HepG2 (cell line): ENCODE data around the gene RNASE13. TPM values are rescaled to one million over a fixed set of nuclear protein-coding genes. Genes with fewer than 3 reads are reported as not detected.

Source experiments
- ASH2L ChIP-seq: fragments of 300-600, 200-600 bp; sonication (generic); IDR thresholded peaks from 2 replicates; pipeline ENCODE4 v1.7.0; 2017; ENCODE audit warnings: low read depth, mild to moderate bottlenecking, moderate library complexity, mixed read lengths, low read length; ENCODE audit not compliant: insufficient read length
- ATF3 ChIP-seq: sonication (generic); formaldehyde crosslinking; IDR thresholded peaks from 2 replicates; pipeline ENCODE4 v1.4.0; 2020; ENCODE audit warnings: missing genetic modification reagents
- ATF6 ChIP-seq: sonication (generic); formaldehyde crosslinking; conservative IDR thresholded peaks from 2 replicates; pipeline ENCODE4 v1.4.0; 2020; ENCODE audit warnings: missing genetic modification reagents
- ELF4 ChIP-seq: sonication (generic); formaldehyde crosslinking; IDR thresholded peaks from 2 replicates; pipeline ENCODE4 v1.5.0; 2020; ENCODE audit warnings: missing genetic modification reagents, mild to moderate bottlenecking, moderate library complexity, borderline replicate concordance
- FOXJ3 ChIP-seq: sonication (generic); formaldehyde crosslinking; IDR thresholded peaks from 2 replicates; pipeline ENCODE4 v1.4.0; 2020; ENCODE audit warnings: missing genetic modification reagents, mild to moderate bottlenecking, borderline replicate concordance
- FOXP4 ChIP-seq: sonication (generic); formaldehyde crosslinking; IDR thresholded peaks from 2 replicates; pipeline ENCODE4 v1.4.0; 2020; ENCODE audit warnings: missing genetic modification reagents
- GABPA ChIP-seq, 2 experiments: IDR thresholded peaks; 2 replicates each; pipeline ENCODE4 v1.6.1; 2011 to 2016; ENCODE audit warnings: low read depth in 2 of 2, low read length in 1 of 2, missing biosample characterization in 1 of 2, missing genetic modification characterization in 1 of 2
- HNRNPK ChIP-seq: fragments of 200-400 bp; formaldehyde crosslinking; IDR thresholded peaks from 2 replicates; pipeline ENCODE4 v1.6.1; 2018; ENCODE audit warnings: low read length, low read depth, moderate library complexity, mild to moderate bottlenecking; ENCODE audit not compliant: poor library complexity, severe bottlenecking
- KMT2A ChIP-seq: sonication (generic); formaldehyde crosslinking; IDR thresholded peaks from 2 replicates; pipeline ENCODE4 v1.4.0; 2020; ENCODE audit warnings: missing genetic modification reagents
- MYNN ChIP-seq: sonication (generic); formaldehyde crosslinking; IDR thresholded peaks from 2 replicates; pipeline ENCODE4 v1.4.0; 2020; ENCODE audit warnings: mild to moderate bottlenecking, low read depth, missing genetic modification reagents
- NCOA1 ChIP-seq: sonication (generic); formaldehyde crosslinking; IDR thresholded peaks from 2 replicates; pipeline ENCODE4 v1.9.0; 2021; ENCODE audit warnings: missing genetic modification reagents
- PPARG ChIP-seq: conservative IDR thresholded peaks from 2 replicates; pipeline ENCODE4 v1.6.1; 2016; ENCODE audit warnings: missing biosample characterization, missing genetic modification reagents
- SALL1 ChIP-seq: sonication (generic); formaldehyde crosslinking; IDR thresholded peaks from 2 replicates; pipeline ENCODE4 v1.8.0; 2022; ENCODE audit warnings: mild to moderate bottlenecking, missing genetic modification reagents
- SMAD3 ChIP-seq: sonication (generic); formaldehyde crosslinking; IDR thresholded peaks from 2 replicates; pipeline ENCODE4 v1.4.0; 2020; ENCODE audit warnings: missing genetic modification reagents
- SOX5 ChIP-seq: IDR thresholded peaks from 2 replicates; pipeline ENCODE4 v1.6.1; 2016; ENCODE audit warnings: borderline replicate concordance
- SPEN ChIP-seq: sonication (generic); formaldehyde crosslinking; IDR thresholded peaks from 2 replicates; pipeline ENCODE4 v1.5.1; 2020; ENCODE audit warnings: low read depth, mild to moderate bottlenecking, missing genetic modification reagents
- SRF ChIP-seq: IDR thresholded peaks from 2 replicates; pipeline ENCODE4 v1.6.1; 2011; ENCODE audit warnings: mild to moderate bottlenecking, low read depth, low read length, moderate library complexity
- U2AF1 ChIP-seq: fragments of 200-400 bp; formaldehyde crosslinking; optimal IDR thresholded peaks from 2 replicates; pipeline ENCODE3; 2017; ENCODE audit warnings: mild to moderate bottlenecking, low read depth, low read length
- ZBTB10 ChIP-seq: sonication (generic); formaldehyde crosslinking; IDR thresholded peaks from 2 replicates; pipeline ENCODE4 v1.4.0; 2020; ENCODE audit warnings: missing genetic modification reagents, borderline replicate concordance
- ZFP82 ChIP-seq: sonication (generic); formaldehyde crosslinking; IDR thresholded peaks from 2 replicates; pipeline ENCODE4 v1.5.1; 2020; ENCODE audit warnings: mild to moderate bottlenecking, missing genetic modification reagents, borderline replicate concordance
- ZMAT3 ChIP-seq: sonication (generic); formaldehyde crosslinking; conservative IDR thresholded peaks from 2 replicates; pipeline ENCODE4 v1.7.0; 2021; ENCODE audit warnings: missing genetic modification reagents
- ZNF616 ChIP-seq: sonication (generic); formaldehyde crosslinking; IDR thresholded peaks from 2 replicates; pipeline ENCODE4 v1.5.0; 2020; ENCODE audit warnings: low read depth, mild to moderate bottlenecking, missing genetic modification reagents
- ZNF782 ChIP-seq: sonication (generic); formaldehyde crosslinking; IDR thresholded peaks from 2 replicates; pipeline ENCODE4 v1.4.0; 2020; ENCODE audit warnings: missing genetic modification reagents, mild to moderate bottlenecking, borderline replicate concordance
- polyA plus RNA-seq, 8 experiments: library from polyadenylated mRNA; depleted of rRNA in 3 of 8; stranded (reverse) in 7 of 8; unstranded in 1 of 8; fragments of >200 nt; fragmentation: Illumina TruSeq in 4 of 8; extraction: Trizol in 4 of 8; gene quantifications; 2 replicates each; pipeline versions ENCODE4 v1.2.1 to v1.2.3, GENCODE V29; 2011 to 2016; ENCODE audit warnings: low read depth in 4 of 8, missing spikeins in 1 of 8, mixed read lengths in 1 of 8; ENCODE audit not compliant: insufficient read depth in 1 of 8
- total RNA-seq, 5 experiments: library from RNA; depleted of rRNA; stranded (reverse); fragments of >200 nt; fragmentation: Illumina TruSeq; extraction: Trizol; gene quantifications; 2 replicates each; pipeline ENCODE4 v1.2.3, GENCODE V29; 2016; ENCODE audit warnings: low read depth in 1 of 5

RNASE13 gene
- total and polyA plus RNA-seq, 2 of the 13 experiments (the other 11 are each of a cell fraction or from before 2014, with no cell fraction given), result 1.0 TPM; not detected in 1

- peak; percentile 99 for TF ChIP-seq FOXP4 (CRISPR knock-in tag)
- TF ChIP-seq FOXJ3 (CRISPR knock-in tag), result peak; percentile 94
- TF ChIP-seq SOX5 (CRISPR knock-in tag), result peak; percentile 92
- TF ChIP-seq ZFP82 (CRISPR knock-in tag), result peak; percentile 86; the same call in 1 of the 2 replicates
- no peak for TF ChIP-seq ATF6 (CRISPR knock-in tag)
- no peak for TF ChIP-seq GABPA (IDR thresholded peaks at IDR 0.05; ENCODE audit: low read depth, low read length)
- TF ChIP-seq GABPA (CRISPR knock-in tag; IDR thresholded peaks at IDR 0.05; ENCODE audit: low read depth), result peak; percentile 58
- TF ChIP-seq PPARG, result peak; percentile 99
- TF ChIP-seq SPEN (CRISPR knock-in tag), result peak; percentile 81; the same call in 1 of the 2 replicates
- no peak for TF ChIP-seq HNRNPK
- TF ChIP-seq KMT2A (CRISPR knock-in tag), result no peak; the same call in 1 of the 2 replicates
- no peak for TF ChIP-seq SRF
- no peak for TF ChIP-seq ZNF782 (CRISPR knock-in tag)
- TF ChIP-seq ATF3 (CRISPR knock-in tag), result no peak; the same call in 1 of the 2 replicates
- no peak for TF ChIP-seq U2AF1
- peak; percentile 95; the same call in 1 of the 2 replicates for TF ChIP-seq NCOA1 (CRISPR knock-in tag)
- peak; percentile 98 for TF ChIP-seq ASH2L
- no peak for TF ChIP-seq MYNN (CRISPR knock-in tag)
- TF ChIP-seq ZBTB10 (CRISPR knock-in tag), result no peak; the same call in 1 of the 2 replicates
- peak; percentile 20; the same call in 1 of the 2 replicates for TF ChIP-seq ELF4
- TF ChIP-seq SALL1 (CRISPR knock-in tag), result peak; percentile 99
- no peak for TF ChIP-seq ZNF616
- TF ChIP-seq ZMAT3, result 0 out of 2 replicates have a peak, but pooled peaks have one; percentile 87
- peak; percentile 93 for TF ChIP-seq SMAD3 (CRISPR knock-in tag)
Observed at GRCh38 chr14:21054123-21054767, 19.6 kb upstream of the RNASE13 start (continued).
